Measurements from ENCODE around the gene ARSK. TPM values are rescaled to one million over a fixed set of nuclear protein-coding genes. Genes with fewer than 3 reads are reported as not detected.

Gene ARSK
- total and polyA plus RNA-seq, 12 donors: 2.3 to 15.3 (median 7.7) TPM

DNA sequence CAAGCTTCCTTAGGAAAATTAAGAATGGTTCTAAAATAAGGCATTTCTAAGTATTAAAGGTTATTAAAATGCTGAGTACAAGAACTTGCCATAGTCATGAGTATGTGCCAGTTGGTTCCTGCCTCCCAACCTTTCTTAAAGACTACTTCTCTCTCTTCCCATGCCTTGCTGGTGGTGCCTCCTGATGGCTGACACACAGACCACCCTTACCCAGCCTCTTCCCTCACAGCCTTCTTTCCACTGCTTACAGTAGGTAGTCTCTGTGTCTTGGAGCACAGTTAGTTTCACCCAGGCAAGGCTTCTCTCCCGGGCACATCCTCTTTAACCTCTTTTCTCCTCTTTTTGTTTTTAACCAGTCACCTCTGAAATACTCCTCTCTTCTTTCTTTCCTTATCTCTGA is 44.4 kb downstream of the ARSK start:
- no peak overlapping the region for H3K27ac ChIP-seq
- intact Hi-C loops (cut with DNase I): no loop called here
- no peaks in the 10 kb centered on the region for H3K27me3 ChIP-seq
- no peaks in the 10 kb centered on the region for H3K36me3 ChIP-seq (replicated peaks in 1 of 2)
- no peaks in the 10 kb centered on the region for H3K4me1 ChIP-seq (replicated peaks in 1 of 2)
- H3K4me3 ChIP-seq: no peak overlapping the region
- no peak for DNase-seq
- no peaks in the 10 kb centered on the region for H3K9me3 ChIP-seq (replicated peaks in 1 of 3)
- 86 to 93% (median 90%) methylated on average over 1 of the region's 1 CpG for whole genome bisulfite sequencing, 4 donors
- no peak for TF ChIP-seq POLR2A (IDR thresholded peaks at IDR 0.05)
- TF ChIP-seq, protein P1, sequence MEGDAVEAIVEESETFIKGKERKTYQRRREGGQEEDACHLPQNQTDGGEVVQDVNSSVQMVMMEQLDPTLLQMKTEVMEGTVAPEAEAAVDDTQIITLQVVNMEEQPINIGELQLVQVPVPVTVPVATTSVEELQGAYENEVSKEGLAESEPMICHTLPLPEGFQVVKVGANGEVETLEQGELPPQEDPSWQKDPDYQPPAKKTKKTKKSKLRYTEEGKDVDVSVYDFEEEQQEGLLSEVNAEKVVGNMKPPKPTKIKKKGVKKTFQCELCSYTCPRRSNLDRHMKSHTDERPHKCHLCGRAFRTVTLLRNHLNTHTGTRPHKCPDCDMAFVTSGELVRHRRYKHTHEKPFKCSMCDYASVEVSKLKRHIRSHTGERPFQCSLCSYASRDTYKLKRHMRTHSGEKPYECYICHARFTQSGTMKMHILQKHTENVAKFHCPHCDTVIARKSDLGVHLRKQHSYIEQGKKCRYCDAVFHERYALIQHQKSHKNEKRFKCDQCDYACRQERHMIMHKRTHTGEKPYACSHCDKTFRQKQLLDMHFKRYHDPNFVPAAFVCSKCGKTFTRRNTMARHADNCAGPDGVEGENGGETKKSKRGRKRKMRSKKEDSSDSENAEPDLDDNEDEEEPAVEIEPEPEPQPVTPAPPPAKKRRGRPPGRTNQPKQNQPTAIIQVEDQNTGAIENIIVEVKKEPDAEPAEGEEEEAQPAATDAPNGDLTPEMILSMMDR (IDR thresholded peaks at IDR 0.05): no peak

- Histone ChIP-seq H3K36me3 (replicated peaks in 1 of 2) (no peaks in the 10 kb centered on the region), H3K27ac (no peak overlapping the region), H3K9me3 (replicated peaks in 1 of 3) (no peaks in the 10 kb centered on the region), H3K4me1 (replicated peaks in 1 of 2) (no peaks in the 10 kb centered on the region), H3K27me3 (no peaks in the 10 kb centered on the region), H3K4me3 (no peak overlapping the region)
- intact Hi-C loops (cut with DNase I): no loop called here
- no peak for TF ChIP-seq POLR2A (IDR thresholded peaks at IDR 0.05)
- TF ChIP-seq, protein P1 (IDR thresholded peaks at IDR 0.05): no peak
- no peak for DNase-seq
- WGBS, 4 donors: 88 to 96% (median 92%) methylated on average over 1 of the region's 1 CpG
Measured at GRCh38 chr5:95600557-95600956, 45.7 kb downstream of the ARSK start.

DNA sequence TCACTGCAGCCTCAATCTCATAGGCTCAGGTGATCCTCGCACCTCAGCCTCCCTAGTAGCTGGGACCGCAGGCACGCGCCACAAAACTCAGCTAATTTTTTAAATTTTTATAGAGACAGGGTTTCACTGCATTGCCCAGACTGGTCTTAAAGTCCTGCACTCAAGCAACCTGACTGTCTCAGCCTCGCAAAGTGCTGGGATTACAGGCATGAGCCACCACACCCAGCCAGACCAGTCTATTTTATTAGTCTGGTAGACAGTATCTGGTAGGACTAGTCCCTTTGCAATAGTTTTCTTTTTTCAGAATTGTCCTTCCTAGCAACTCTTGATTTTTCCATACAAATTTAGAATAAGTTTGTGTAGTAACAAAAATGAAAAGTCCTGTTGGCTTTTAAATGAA is 50.9 kb downstream of the ARSK start:
- no peak overlapping the region for H3K27ac ChIP-seq
- no peaks in the 10 kb centered on the region for H3K27me3 ChIP-seq
- intact Hi-C loops (cut with DNase I): no loop called here
- H3K9me3 ChIP-seq (replicated peaks in 1 of 3): no peaks in the 10 kb centered on the region
- no peak overlapping the region for H3K4me3 ChIP-seq
- WGBS, 4 donors: 94 to 98% (median 98%) methylated on average over 5 of the region's 5 CpGs
- no peak for DNase-seq
- no peaks in the 10 kb centered on the region for H3K4me1 ChIP-seq (replicated peaks in 1 of 2)
- no peaks in the 10 kb centered on the region for H3K36me3 ChIP-seq (replicated peaks in 1 of 2)
- TF ChIP-seq, protein P1 (IDR thresholded peaks at IDR 0.05): no peak
- TF ChIP-seq POLR2A (IDR thresholded peaks at IDR 0.05): no peak

GRCh38 chr5:95606419-95606818 is 51.5 kb downstream of the ARSK start:
- H3K27me3 ChIP-seq: no peaks in the 10 kb centered on the region
- H3K27ac ChIP-seq: no peak overlapping the region
- no peak overlapping the region for H3K4me3 ChIP-seq
- WGBS, 4 donors: 88 to 92% (median 90%) methylated on average over 1 of the region's 1 CpG
- no peak for DNase-seq
- intact Hi-C loops (cut with DNase I): no loop called here
- no peaks in the 10 kb centered on the region for H3K4me1 ChIP-seq (replicated peaks in 1 of 2)
- TF ChIP-seq POLR2A (IDR thresholded peaks at IDR 0.05): no peak
- TF ChIP-seq, protein P1 (IDR thresholded peaks at IDR 0.05): no peak
- H3K9me3 ChIP-seq (replicated peaks in 1 of 3): no peaks in the 10 kb centered on the region
- no peaks in the 10 kb centered on the region for H3K36me3 ChIP-seq (replicated peaks in 1 of 2)
